IPS DF 4.7 (cell line): ENCODE data around the gene AGAP1.

Source experiments
- DNase-seq: peaks from one replicate; pipeline ENCODE4 v3.0.0-alpha.2; 2013; ENCODE audit warnings: low spot score; ENCODE audit errors: extremely low read depth

The AGAP1 gene

DNA sequence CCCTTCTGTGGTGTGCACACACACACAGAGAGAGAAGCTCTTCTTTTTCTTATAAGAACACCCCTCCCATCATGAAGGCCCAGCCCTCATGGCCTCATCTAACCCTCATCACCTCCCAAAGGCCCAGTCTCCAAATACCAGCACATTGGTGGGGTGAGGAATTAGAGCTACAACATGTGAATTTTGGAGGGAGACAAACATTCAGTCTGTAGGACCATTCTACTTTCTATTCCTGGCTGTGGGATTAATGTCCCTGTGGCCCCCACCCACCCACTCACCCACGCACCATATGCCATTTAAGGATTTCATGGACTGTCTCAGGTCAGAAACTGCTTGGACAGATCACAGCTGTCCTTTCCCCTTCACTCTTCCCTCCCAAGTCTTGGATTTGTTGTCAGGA, 484.2 kb downstream of the AGAP1 start:
- no peak for DNase-seq

DNA sequence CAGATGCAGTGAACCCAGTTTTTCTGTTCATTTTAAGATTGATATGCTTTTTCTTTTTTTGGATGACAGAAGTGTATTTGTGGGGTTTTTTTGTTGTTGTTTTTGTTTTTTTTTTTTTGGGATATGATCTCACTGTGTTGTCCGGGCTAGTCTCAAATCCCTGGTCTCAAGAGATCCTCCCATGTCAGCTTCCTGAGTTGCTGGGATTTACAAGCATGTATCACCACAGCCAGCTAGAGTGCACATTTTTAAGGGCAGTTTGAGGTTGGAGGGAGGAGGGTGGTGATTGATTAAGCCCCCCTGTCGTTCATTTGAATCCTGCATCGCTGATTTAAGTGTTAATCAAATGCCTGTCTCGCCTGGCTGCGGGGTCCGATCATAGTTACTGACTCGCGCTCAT, 485.2 kb downstream of the AGAP1 start:
- DNase-seq: no peak

DNA sequence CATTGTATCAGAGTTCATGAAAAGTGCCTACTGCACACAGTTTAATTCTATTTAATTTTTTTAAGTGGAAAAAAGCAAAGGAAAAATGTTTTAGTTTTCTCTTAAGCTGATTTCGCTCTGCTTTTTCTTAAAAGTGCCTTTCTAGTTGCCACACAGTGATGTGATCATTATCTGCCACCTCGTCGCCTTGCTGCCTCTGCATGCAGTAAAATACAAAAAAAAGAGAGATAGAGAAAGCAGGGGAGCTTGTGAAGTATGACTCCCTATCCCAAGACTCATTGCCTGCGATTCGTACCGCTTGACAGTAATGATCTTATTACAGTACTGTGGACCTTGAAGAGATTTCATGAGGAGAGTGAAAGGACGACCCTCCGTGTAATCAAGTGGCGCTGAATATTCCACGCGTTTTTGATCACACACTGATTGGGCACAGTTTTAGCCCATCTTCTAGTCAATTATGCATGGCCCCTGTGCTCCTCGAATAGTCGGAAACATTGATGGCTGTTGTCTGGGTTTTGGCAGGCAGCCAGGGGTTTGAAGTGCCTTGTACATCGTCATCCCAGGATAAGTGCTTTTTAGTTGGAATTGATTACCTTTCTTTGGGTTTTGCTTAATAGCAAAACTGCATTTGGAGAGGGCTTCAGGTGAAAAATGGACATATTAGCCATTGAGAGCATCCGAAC, 486.1 kb downstream of the AGAP1 start:
- DNase-seq: no peak

DNA sequence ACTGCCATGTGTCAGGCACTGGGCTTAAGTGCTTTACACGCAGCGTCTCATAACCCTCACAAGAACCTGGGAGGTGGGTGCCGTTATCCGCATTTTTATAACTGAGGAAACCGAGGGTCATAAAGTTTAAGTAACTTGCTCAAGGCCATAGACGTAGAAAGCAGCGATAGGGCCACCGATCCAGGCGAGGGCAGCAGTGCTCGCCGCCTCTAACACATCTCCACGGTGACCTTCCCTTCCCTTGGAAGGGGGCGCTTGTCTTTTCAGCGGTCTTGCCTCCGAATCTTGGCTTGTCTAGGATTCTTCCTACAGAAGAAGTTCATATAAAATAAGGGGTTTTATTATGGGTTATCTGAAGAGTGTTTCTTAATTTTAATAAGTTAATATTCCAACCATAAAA, 487.8 kb downstream of the AGAP1 start:
- DNase-seq: peak; percentile 25

DNA sequence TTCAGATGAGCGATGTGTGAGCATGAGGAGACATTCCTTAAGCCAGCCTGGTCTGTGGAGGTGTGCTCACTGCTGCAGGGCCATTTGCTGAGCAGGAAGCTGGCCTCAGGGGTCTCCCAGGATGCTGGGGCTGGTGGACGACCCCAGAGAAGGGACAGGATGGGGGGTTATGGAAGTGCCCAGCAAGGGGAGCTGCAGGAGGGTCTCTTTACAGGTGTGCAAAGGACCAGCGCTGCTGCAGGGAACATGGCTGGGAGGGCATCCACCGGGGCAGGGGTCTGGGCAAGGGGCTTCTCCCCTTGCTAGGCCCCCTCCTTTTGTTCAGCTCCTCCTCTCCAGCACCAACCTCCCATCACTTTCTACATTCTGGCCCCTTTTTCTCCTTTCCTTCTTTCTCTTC, 489.2 kb downstream of the AGAP1 start:
- DNase-seq: no peak

DNA sequence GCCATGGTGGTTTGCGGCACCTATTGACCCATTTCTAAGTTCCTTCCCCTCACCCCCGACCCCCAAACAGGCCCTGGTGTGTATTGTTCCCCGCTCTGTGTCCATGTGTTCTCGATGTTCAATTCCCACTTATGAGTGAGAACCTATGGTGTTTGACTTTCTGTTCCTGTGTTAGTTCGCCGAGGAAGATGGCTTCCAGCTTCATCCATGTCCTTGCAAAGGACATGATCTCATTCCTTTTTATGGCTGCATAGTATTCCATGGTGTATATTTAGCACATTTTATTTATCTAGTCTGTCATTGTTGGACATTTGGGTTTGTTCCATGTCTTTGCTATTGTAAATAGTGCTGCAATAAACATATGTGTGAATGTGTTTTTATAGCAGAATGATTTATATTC, 490.7 kb downstream of the AGAP1 start:
- no peak for DNase-seq

DNA sequence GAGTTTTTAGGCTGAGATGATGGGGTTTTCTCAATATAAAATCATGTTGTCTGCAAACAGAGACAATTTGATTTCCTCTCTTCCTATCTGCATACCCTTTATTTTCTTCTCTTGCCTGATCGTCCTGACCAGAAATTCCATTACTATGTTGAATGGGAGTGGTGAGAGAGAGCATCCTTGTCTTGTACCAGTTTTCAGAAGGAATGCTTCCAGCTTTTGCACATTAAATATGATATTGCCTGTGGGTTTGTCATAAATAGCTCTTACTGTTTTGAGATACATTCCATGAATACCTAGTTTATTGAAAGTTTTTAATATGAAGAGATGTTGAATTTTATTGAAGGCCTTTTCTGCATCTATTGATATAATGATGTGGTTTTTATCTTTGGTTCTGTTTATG, 492.5 kb downstream of the AGAP1 start:
- DNase-seq: no peak

DNA sequence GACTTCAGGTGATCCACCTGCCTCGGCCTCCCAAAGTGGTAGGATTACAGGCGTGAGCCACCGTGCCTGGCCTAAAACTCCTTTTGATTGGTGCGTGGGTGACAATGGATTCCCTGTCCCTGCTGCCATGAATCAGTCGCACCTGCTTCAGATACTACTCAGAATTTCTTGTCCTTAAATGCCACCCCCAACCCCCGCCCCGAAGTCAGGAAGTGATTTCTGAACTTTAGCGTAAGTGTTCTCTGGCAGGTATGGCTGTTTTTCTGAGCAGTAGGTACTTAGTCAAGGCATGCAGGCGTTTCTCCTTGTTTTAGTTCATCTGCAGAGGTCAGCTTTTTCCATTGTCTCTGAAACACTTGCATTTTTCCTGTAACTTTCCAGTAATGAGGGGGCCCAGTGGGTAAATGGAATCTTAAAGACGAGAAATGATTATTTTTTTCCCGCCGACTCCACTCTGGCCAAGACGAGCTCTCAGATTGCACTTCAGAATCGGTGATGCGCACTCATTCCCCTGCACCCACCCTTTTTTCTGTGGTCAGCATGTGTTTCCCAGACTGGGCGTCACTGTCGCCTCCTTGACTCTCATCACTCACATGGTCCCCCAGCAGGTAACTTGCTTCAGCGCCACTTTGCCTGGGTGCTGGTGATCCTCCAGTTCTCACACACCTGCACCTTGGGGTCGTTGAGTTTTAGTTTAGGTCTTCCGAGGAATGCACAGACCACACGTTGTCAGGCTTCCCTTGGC, 494.6 kb downstream of the AGAP1 start:
- DNase-seq: no peak

DNA sequence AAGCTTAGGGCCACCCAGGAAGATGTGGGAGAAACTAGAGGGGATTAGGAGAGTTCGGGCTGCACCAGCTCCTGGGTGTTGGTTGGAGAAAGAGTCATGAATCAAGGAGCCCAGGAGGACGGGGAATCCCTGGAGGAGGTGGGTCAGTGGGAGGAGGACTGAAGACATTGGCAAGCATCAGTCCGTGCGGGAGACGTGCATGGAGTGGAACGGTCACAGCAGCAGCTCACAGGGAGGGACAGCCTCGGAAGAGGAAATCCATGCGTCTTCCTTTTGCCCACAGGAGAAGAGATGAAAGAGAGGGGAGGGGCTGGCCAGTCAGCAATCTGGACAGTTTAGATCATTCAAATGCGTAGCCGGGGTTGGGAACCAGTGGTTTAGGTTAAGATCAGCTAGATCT, 495.7 kb downstream of the AGAP1 start:
- DNase-seq: no peak

DNA sequence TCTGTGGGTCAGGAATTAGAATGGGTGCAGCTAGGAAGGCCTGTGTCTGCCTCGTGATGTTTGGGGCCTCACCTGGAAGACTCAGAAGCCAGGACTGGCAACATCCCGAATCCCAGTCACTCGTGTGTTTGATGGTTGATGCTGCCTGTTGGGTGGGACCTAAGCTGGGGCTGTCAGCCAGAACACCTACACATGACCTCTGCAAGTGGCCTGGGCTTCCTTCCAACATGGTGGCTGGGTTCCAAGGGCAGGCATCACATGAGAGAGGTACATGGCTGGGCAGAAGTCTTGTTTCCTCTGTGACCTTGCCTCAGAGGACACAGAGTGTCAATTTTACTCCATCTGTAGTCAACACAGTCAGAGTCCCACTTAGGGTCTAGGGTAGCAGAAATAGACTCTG, 496.5 kb downstream of the AGAP1 start:
- DNase-seq: no peak

DNA sequence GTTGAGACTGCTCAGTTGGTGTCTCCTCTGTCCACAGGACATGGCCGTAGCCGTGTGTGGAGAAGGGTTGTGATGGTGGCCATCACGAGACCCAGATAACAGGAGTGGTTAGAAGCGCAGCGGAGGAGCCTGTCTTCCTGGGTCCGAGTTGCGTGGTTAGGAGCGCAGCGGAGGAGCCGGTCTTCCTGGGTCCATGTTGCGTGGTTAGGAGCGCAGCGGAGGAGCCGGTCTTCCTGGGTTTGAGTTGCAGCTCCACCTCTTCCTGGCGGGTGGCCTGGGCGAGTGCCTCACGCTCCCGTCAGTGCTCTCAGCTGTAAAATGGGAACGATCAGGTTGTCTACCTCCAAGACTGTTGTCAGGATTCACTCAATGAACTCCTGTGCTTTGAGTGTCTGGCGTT, 498.2 kb downstream of the AGAP1 start:
- no peak for DNase-seq

DNA sequence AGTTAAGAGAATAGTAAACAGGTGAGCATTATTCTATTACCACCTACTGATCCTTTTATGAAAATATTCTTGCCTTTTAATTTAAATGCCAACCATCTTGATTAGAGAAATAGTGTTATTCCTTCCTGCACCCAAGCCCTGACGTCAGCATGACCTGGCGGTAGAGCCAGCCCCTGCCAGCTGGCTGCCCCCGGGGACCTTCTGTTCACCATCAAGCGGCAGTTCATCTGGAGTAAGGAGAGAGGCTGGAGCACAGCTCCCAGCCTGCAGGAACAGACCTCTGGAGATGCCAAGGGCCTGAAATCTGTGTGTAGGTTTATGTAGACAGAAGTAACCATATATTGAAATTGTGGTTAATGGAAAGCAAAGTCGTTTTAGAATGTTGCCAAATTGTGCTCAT, 502.6 kb downstream of the AGAP1 start:
- DNase-seq: no peak

DNA sequence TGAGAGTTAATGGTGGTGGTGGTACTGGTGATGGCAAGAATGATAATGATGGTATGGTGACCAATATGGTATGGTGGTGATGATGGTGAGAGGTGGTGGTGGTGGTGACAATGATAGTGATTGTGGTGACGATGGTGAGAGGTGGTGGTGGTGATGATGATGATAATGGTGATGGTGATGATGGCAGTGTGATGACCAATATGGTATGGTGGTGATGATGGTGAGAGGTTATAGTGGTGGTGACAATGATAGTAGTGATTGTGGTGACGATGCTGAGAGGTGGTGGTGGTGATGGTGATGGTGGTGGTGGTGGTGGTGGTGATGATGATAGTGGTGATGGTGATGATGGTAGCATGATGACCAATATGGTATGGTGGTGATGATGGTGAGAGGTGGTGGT, 505.2 kb downstream of the AGAP1 start:
- no peak for DNase-seq

DNA sequence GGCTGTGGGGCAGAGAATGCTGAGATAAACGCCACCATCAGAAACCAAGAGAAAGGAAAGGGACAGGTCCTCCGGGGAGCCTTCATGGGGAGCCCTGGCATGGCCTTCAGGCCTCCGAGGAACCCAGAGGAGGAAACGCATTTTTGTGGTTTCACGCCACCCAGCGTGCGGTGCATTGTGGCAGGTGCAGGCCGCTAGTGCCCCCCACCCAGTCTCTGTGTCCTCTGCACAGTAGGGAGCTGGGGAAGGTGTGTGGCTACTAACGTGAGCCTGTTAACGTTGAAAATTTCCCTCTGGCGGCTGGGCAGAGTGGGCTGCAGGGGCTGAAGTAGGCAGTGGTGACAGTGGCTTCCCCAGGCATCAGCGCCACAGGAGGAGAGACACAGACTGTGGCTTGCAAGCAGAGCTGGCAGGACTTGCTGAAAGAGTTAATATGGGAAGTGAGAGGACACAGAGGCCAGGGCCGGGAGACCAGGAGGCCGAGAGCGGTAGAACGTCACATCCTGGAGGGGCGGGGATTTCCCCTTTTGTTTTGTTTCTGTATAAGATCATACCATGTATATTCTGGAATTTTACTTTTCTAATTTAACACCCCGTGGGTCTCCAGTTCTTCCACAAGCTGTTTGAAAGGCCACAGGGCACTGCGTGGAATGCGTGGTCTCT, 507.5 kb downstream of the AGAP1 start:
- no peak for DNase-seq

DNA sequence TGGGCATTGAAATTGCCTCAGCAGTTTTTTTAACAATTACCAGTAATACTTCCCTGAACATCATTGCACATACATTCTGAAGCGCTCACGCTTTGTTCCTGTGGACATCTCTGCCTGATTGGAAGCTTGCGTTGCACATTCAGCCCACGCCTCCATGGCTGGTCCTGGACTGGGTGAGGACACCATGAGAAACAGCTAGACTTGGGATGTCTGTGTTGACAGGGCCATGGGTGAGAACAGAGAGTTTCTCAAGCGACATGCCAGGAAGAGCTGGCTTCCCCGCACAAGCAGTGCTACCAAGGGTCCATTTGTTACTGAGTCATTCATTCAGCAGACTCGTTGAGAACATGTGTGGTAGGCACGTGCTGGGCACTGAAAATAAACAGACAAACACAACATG, 508.0 kb downstream of the AGAP1 start:
- DNase-seq: no peak

DNA sequence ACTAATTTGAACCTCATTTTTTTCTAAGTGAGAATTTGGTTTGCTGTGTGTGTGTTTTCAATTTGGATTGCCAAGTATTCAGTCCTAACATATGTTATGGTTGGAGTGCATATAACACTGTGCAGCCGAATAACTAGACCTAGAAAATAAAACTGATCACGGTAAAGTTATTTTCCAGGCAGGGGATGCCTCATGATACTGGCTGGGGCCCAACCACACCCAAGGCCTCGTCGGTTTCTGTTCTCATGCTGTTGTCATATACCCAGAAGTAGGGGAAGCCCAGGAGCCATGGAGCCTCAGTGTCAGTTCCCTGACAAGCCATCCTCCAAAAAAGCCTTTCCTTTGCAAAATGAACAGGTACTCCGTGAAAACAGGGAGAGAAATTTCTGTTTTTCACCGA, 514.2 kb downstream of the AGAP1 start:
- no peak for DNase-seq

DNA sequence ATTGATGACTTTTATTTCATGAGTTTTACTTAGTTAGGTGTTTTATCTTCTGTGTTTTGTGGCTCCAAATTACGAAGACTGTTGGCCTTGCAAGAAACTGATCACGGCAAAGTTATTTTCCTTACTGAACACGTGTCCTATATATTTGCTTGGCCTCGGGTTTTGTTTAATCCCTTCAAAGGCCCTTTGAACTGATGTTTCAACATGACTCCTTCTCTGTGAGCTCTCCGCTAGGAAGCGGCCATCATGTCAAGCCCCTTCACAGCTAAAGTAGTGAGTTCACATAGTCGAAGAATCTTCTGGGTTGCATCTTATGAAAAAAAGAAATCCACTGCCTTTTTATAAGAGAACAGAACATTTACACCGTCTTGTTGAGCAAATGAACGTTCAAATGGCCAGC, 515.0 kb downstream of the AGAP1 start:
- no peak for DNase-seq

DNA sequence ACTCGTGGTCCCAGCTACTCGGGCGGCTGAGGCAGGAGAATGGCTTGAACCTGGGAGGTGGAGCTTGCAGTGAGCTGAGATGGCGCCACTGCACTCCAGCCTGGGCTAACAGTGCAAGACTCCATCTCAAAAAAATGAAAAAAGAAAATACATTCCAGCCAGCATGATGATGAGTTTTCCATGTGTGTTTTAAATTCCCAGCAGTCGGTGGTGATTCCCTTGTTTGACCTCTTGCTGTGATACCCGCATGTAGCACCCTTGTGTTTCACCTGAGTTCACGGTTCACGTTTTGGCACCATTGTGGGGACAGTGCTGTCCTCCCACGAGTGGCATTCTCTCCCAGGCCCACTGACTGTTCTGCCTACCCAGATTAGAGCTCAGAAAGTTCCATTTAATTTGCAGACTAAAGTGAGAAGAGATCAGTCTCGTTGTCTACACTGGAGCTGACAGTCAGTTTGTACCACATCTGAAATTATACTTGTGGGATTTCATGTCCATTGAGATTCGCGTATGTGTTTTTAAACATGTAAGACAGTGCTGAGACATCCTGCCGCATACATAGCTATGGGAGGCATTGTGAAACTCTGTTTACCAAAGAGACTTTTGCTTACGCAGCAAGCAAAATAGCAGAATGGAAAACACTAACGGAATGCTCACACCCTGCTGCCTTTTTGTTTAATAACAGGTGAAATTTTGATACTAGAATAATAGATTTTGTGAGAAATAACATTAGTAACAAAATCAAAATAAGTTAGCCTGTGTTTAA, 517.3 kb downstream of the AGAP1 start:
- no peak for DNase-seq

DNA sequence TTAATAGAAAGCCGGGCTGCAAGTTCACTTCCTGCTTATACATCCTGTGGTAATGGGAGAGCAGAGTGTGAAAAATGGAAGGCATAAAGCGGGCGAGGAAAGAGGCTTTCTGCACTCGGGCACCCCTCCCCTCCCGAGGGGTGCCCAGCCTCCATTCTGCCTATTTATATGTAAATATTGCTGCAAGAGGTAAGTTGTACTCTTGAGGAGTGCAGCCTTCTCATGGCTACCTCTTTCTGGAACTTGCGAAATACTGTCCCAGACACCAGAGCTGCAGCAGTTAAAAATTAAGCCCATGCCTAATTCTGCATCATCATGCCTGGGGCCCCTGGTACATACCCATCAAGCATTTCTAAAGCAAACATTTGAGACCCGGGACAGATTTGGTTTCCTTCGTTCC, 518.3 kb downstream of the AGAP1 start:
- DNase-seq: no peak

DNA sequence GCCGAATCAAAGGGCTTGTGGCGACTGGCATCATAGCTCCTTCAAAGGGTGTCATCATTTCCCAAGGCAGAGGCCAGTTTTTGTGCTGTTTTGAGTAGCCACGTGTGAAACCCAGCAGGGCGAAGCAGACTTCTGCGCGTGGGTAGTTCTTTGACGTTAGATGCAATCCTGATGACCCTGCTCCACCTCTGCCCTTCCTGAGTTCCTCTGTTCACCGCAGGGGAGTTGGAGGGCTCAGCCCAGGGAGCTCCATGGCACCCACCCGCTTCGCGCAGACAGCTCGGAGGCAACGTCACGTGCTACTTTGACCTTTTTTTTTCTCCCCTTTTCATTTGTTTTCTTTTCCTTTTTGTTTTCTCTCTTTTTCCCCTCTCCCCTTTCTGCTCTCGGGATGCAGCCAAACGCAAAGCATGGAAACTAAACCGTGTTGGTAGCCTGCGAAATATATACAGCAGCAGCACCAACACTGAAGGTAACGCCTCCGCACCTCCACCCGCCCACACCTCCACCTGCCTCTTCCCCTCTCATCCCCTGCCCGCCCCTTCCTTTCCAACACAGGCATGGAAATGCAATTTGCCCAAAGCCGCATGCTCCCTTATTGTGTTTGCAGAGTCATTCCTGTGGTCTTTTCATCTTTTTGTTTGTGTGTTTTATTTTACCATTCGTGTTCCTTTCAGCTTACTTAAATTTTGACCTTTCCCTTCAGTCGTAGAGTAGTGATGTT, 520.7 kb downstream of the AGAP1 start:
- DNase-seq: no peak

DNA sequence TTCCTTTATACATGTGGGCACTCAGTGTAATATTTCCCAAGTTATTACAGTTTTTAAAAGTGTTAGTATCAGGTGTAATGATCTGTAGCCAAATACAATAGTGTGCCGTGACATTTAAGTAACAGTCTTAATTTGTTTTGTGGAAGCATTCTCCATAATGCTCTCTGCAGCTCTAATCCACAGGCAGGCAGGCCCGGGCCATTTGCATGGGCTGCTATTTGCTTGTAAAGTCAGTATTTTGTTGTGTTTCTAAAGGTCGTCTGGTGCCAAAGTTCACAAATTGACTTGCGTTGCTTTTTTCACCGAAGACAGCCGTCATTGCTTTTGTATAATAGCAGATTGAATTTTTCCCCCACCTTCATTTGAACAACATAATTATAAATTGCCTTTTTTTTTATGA, 521.3 kb downstream of the AGAP1 start:
- no peak for DNase-seq
